Stimulated activated CD4-positive, alpha-beta T cell treated with anti-CD3 and anti-CD28 coated beads, Interleukin-15, amount 100 ng/mL, for 24 hours (primary cell): ENCODE results near the gene DICER1.
"Not testable (repeated sequence)": the region's sequence is repeated elsewhere in the genome, so short reads cannot be mapped to it uniquely, and the experiment has no call there.

Source experiments
- DNase-seq: peaks from one replicate; pipeline ENCODE4 v3.0.0-alpha.2; 2020

The DICER1 gene

DNA sequence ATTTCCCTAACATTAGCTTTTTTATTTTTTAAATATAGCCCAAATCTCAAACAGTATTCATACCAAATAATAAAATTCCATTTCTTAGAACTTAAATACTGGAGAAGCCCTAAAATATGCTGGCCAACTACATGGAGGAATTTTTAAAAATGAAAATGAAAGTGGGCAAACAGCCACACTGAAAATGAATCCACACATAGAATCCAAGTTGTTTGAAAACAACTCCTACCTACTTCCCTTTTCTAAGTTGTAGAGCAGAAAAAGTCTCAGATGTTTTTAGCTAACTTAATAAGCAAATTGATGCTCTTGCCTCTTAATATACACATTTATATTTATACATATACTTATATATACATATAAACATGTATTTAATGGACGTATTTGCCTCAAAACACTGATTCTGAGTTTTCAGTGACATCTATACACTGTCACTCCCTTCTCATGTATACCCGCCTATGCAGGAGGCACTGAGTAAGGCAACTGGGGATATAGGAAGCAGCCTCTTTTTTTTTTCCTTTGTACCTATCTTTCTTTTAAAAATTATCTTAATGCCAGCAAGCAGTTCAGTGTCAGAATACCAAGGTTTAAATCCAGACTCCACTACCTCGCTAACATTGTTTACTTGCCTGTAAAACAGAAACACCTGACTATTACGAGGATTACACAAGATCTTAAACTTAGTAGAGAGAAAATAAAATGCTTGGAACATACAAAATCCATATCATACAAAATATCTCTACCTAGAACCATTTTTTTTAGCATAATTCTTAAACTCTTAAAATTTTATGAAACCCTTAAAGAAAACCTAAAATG lies 13.3 kb downstream of the DICER1 start:
- DNase-seq: no peak

DNA sequence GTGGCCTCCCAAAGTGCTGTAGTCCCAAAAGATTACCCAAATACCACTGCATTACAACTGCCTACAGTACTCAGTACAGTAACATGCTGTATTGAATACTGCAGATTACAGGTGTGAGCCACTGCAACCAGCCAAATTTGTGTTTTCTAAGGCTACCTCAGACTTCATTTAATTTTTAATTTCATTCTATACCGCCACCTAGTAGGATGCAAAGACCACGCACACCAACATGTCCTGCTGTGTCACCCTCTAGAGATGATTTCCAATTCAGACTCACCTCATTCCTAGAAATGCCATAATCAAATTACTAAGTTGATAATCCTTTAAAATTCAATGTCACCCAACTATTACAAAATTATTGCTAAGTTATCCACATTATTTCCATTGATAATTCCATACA lies 15.1 kb downstream of the DICER1 start:
- no peak for DNase-seq

DNA sequence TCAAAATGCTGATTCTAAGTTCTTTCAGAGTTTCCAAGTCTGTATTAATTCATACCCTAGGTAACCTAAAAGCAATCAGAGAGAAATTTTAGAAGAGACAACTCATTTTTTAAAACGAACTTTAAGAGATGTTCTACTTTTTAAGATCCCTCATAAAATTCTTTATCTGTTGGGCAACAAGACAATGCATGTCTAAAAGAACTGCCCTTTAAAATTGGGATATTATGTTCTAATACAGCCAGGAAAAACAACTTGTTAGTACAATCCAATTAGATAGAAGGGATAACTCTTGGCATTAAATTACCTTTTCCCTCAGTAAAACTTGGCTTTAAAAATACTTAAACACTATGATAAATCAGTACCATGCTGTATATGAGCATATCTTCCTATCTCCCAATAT lies 15.6 kb downstream of the DICER1 start:
- no peak for DNase-seq

DNA sequence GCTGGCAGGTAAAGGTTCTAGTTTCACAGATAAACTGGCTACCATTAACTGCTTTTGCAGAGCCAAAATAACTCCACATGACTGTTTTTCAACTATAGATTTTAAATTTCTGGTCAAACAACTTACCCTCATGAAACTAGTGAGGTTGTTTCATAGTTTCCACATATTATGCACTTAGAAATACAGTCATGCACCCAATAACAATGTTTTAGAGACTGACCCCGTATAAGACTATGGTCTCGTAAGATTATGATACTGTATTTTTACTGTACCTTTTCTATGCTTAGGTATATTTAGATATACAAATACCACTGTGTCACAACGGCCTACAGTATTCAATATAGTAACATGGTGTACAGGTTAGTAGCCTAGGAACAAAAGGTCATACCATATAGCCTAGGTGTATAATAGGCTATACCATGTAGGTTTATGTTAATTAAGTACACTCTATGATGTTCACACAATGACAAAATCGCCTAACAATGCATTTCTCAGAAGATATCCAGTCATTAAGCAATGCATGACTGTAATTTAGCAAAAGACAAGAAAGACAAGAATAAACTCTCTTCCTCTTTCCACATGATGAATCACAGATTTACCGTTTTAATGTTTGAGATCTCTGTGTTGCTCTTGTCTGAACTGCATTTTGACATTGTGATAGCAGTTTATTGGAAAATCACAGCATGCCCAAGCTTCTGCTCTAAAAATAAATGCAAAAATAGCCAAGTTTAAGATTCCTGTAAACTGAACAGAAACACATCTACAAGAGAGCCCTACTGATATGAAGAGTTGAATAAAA lies 17.1 kb downstream of the DICER1 start:
- DNase-seq: no peak

DNA sequence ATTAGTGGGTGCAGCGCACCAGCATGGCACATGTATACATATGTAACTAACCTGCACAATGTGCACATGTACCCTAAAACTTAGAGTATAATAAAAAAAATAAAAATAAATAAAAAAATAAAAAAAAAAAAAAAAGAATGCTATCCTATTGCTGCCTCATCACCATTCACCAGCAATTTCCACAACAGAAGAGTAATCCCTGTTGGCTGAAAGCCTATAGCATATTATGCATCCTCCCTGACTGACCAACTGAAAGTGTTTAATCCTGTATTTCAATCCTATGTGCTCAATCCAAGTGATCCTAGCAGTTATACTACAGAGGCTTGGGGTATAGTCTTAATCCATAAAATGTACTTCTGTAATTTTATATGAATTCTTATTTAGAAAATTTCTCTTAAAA lies 18.5 kb downstream of the DICER1 start:
- no peak for DNase-seq

DNA sequence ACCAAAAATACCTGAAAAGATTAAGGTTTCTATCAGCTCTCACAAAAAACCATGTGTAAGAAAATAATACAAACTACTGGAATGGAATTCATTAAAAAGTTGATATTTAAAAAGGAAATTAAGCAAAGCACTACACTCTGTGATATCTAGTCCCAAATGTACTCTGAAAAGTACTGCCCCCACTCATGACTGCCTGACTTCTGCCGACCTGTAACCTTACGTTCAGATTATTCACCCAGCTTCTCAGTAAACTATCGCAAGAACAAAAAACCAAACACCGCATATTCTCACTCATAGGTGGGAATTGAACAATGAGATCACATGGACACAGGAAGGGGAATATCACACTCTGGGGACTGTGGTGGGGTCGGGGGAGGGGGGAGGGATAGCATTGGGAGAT lies 18.9 kb downstream of the DICER1 start:
- not testable (repeated sequence) for DNase-seq

DNA sequence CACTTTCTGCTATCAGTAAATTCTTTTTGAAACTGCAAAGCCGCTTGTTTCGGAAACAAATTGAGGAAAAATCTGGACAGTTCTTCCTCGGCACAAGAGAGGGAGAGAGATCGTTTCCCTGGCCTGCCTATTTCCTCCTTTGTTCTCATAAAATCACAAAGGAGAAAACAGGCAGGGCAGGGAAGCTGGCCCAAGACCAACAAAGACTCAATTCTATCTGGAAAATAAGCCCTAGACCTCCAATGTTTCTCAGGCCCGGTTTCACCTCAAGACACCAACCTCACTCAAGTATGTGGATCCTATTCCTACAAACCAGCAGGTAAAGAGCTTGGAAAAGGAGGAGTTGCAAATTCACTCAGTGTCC lies 19.5 kb downstream of the DICER1 start:
- no peak for DNase-seq

DNA sequence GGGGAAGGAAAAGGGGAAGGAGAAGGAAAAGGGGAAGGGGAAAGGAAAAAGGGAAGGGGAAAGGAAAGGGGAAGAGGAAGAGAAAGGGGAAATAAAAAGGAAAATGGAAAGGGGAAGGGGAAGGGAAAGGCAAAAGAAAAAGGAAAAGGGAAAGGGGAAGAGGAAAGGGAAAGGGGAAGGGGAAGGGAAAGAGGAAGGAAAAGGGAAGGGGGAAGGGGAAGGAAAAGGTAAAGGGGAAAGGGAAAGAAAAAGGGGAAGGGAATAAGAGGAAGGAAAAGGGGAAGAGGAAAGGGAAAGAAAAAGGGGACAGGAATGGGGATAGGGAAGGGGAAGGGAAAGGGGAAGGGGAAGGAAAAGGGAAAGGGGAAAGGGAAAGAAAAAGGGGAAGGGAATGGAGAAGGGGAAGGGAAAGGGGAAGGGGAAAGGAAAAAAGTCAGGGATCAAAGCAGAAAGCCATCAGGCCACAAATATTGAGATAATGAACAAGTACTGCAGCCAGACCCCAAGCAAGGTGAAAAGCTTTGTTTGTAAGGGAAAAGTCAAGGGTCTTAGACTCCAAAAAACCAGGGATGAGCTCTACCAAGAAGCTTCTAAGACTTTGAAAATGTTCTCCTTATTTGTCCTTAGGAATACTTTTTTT lies 20.0 kb downstream of the DICER1 start:
- DNase-seq: no peak

DNA sequence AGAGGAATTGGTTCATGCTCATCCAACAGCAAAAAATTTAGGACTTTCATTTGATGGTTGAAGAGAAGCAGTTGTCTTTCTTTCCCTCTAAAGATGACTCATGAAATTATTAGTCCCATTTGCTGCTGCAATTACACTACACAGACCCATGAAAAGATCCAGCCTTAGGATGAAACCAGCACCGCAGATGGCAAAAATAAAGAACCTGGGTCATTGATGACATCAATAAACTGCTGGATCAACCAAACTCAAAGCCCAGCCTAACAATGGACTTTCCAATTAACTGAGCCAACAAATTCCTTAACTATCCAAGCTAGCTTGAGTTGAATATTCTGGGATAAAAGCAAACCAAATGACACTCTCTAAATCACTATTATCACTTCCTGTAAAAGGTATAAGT lies 20.7 kb downstream of the DICER1 start:
- no peak for DNase-seq

DNA sequence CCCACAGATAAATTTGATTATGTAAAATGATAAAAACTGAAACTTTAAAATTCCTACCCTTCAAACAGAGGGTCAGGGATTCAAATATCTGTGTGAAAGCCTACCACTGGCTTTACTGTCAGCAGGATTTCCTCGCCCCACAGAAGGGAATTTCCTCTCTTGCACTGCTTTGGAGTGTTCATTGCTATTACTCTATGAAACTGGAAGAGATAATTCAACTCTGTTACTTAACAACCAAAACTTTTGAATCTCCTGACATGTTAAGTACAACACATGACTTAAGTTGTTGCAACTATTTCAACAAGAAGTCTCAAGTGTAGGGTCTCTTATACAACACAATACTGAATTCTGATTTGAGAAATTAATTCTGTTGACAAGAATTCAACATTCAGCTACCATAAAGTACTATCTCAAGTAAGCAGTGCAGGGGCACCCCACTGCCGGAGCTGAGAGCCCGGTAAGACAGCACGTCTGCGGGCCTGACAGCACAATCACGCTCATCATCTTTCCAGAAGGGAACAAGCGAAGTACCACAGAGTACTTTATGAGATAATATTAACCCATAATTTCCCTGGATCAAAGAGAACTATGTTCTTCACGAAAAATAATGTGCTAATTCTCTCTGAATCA lies 22.9 kb downstream of the DICER1 start:
- DNase-seq: no peak

DNA sequence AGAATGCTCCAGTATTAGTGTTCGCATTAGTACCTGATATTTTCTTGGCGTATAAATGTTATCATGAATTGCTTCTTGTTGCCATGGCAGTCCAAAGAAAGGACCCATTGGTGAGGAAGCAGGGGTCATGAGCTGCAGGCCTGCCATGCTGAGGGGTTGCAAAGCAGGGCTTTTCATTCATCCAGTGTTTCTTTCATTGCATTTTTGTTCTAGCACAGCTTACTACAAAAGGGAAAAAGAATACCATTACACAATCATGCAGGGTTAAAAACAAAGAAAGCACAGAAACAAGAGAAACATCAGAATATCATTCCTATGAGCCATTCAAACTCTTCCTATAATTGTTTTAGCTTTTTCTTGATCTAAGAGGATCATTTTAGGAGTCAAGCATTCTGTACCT lies 24.0 kb downstream of the DICER1 start:
- no peak for DNase-seq

DNA sequence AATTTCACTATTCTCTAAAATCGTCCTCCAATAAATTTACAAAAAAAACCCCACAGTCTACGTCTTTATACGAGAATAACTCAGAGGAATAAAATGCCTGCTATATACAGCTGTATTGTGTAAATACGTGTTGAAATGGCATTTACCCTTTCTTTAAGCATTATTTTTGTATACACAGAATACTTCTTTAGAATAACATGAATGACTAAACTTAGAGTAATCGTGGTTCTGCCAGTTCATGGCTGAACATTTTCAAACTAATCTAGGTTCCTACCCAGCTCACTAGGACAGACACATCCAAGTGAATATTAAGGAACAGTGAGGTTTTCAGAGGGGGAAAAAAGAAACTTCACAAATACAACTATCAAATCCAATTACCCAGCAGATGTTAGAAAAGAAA lies 24.6 kb downstream of the DICER1 start:
- DNase-seq: no peak

DNA sequence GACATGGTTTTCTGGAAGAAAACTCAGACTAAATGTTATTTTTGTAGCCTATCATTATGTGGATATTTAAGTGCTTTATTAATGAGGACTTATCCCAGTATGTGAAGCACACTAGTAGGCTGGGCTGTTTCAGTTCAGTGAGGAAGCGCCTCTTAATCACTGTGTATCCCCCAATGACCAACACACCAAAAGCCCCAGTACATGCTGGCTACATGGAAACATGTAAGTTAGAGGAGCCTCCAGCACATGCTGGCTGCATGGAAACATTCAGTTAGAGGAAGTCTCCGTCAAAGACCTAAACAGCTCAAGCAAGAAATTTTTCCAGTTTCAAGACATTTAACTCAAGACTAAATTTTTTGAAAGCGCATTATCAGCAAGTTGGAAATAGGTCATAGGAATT lies 26.8 kb downstream of the DICER1 start:
- no peak for DNase-seq

DNA sequence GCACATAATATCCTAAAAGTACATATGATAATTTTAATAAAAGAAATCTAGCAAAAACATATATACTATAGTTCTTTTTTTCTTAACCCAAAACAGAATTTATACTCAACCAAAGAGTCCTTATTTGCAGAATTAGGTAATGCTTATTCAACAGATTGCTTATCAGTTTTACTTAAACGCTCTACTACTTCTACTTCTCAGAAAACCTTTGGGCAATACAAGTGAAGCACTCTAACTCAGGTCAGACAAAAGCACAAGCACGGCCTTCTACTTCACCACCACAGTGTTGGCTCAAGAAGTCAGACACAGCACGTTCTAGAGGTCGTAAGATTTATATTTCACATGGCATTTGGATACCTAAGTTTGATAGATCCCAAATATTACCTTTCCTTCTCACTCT lies 29.2 kb downstream of the DICER1 start:
- no peak for DNase-seq

DNA sequence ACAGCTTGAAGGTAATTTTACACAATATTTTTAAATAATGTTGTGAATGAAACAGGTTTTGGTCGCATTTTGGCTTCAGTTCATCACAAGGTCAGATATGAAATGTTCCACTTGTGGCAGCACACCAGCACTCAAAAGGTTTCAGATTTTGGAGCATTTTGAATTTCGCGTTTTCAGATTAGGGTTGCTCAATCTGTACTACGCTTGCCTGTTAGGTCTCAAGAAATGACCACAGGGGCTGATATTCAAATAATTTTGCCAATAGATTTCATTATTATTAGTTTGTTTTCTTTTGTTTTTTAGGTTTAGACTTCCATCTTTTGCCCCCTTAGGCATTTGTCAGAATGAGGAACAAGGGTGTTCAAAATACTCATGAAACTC lies 29.8 kb downstream of the DICER1 start:
- DNase-seq: no peak

DNA sequence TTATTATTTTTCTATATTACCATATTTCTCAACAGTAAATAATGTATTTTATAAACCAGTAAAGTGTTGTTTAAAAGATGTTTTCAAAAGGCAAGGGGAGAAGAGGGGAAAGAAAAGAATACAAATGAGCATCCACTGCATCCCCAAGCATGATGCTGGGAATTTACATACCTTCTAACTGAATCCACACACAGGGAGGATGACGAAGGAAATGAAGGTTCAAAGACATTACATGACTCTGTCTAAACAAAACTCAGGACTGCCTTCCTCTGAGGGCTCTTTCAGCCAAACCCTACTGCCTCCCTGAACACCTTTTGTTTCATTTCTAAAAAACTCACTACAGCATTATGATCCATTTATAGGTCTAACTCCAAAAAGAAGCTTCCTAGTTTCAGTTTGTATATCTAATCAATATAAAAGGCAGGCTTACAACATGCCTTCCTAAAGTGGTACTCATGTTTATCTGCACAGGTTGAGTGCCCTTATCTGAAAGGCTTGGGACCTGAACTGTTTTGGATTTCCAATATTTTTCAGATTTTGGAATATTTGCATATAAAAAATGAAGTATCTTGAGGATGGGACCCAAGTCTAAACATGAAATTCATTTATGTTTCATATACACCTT lies 30.3 kb downstream of the DICER1 start:
- DNase-seq: no peak

DNA sequence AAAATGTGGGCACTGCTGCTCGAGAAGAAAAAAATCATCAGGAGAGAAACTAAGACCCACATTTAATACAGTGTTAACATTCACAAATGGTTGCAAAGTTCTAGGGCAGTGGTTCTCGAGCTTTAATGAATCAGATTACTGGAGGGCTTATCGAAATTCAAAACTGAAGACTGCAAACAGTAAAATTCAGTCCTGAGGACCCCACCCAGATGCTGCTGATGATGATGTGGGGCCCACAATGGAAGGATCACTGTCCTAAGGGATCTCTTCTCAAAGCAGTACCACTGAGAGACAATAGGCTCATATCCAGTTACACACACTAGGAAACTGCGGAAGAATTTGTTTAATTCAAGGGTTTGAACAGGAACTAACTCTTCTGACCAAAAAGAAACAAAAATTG lies 31.4 kb downstream of the DICER1 start:
- no peak for DNase-seq

DNA sequence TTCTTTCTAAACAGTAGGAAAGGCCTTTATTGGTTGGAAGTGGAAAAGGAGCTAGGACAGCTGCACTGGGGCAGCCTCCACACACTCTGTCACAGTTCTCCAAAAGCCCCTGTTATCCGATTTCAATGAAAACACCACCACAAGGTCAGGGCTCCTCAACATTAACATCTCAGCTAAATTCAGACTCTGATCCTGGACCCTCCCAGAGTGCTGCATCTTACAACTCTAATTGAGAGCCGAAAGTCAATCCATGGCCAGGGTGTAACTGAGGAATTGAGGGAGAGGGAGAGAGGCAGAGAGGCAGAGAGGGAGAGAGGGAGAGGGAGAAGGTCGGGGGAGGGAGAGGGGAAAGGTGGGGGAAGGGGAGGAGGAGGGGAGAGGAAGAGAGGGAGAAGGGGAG lies 32.1 kb downstream of the DICER1 start:
- DNase-seq: no peak

DNA sequence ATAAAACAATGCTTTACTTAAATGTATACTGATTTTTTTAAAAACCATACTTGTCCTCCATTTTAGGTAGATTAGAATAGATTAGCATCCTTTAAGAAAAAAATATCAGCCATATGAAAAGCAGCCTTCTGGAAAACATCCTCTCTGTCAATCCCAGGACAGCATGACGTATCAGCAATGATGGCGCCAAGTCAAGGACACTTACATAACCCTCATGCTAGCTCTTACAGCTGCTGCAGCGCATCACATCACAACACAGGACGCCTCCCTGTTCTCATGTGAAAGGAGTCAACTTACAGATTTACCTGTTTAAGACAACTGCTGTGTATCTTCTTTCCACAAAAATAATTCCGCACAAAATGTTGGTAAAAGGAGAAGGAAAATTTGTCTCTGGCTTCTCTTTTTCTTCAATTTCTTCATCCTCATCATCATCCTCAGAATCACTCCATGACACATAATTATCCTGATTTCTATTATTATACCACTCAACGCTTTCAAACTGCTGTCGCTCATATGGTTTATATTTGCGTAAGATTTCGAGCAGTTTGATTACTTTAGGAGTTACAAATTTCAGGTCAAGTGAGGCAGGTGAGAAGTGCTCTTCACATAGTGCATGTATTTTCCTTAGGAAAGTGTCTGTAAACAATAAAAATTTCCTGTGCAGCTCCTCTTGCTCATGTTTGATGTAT lies 33.3 kb downstream of the DICER1 start:
- DNase-seq: no peak

DNA sequence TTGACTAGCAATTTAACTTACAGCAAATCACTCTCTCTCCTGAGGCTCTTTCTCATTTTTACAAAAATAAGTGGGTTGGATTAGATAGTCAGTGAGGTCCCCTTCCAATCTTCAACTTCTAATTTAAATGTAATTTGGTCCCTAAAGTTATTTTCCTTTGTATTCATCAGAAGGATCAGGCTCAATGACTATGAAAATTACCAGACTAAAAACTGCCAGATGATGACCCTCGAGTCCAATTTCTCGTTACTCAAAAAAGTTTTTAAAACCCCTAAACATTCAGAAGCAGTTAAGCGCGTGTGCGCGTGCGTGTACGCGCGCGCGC lies 34.7 kb downstream of the DICER1 start:
- no peak for DNase-seq

DNA sequence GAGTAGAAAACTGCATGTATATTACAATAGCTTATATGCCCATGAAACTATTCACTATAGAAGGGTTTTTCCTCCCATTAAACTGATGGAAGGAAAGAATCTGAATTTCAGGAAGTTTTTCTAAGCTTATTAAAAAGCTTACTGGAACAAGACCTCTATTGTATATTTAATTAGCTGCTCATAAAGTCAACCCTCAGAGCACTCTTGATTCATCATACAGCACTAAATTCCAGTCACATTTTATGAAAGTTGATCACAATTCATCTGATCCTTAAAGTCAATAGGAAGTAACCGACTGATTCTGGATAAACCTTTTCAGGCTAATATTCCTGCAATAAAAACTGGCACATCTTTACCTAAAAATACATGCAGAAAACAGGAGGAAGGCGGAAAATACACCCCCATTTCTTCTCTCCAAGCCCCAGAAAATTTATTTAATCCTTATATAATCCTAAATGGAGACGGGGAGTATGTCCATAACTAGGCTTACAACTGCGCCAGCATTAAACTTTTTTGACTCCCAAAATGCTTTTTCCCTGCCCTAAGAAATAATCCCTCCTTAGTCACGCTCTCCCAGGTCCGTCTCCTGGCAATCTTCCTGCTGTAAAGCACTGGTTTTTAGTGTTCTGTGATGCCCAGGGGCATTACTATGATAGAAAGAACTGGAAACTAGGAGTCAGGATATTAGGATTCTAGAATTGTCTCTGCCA lies 35.3 kb downstream of the DICER1 start:
- no peak for DNase-seq

DNA sequence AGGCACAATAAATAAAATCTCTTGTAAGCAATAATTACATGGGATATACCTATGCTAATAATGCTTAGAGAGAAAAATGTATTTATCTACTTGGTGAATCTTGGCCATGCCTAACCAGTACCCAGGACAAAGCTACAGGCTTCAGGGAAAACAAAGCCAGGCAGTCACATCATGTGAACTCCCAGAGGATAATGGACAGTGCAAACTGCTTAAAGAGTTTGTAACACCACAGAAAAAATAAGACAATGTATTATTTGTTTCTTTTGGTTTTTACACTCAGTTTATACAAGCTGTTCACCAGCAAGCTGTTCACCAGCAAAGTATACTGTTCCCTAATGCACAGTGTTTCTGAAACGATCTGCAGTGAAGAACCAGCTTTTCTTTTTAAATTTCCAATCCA lies 38.0 kb downstream of the DICER1 start:
- no peak for DNase-seq
